Activated T-helper 1 cell treated with anti-CD3 and anti-CD28 coated beads, Interleukin-12 subunit alpha, Interleukin-12 subunit beta, Interleukin-2, Interleukin-4 antibody, amounts not matched to agents 30 ng/mL and 10 ng/mL and 1 ng/mL, durations not matched to agents 14 hours and 24 hours and 36 hours (primary cell): ENCODE data around the gene KCNAB1. TPM values are rescaled to one million over a fixed set of nuclear protein-coding genes. Genes with fewer than 3 reads are reported as not detected.

Experiments used
- DNase-seq: peaks from one replicate; pipeline ENCODE4 v3.0.0; 2021; ENCODE audit warnings: low spot score
- H3K27ac Mint-ChIP-seq: one replicate; pipeline ENCODE4 v1.8.0; 2021; ENCODE audit warnings: mild to moderate bottlenecking, mixed read lengths
- H3K27me3 Mint-ChIP-seq: one replicate; pipeline ENCODE4 v1.8.0; 2022; ENCODE audit warnings: mild to moderate bottlenecking, moderate library complexity, mixed read lengths; ENCODE audit not compliant: insufficient read depth
- H3K36me3 Mint-ChIP-seq: one replicate; pipeline ENCODE4 v1.8.0; 2021; ENCODE audit warnings: low read depth, mixed read lengths
- H3K4me1 Mint-ChIP-seq: one replicate; pipeline ENCODE4 v1.8.0; 2021; ENCODE audit warnings: low read depth, mixed read lengths
- H3K4me3 Mint-ChIP-seq: one replicate; pipeline ENCODE4 v1.8.0; 2021; ENCODE audit warnings: mild to moderate bottlenecking, moderate library complexity, mixed read lengths
- H3K9me3 Mint-ChIP-seq: one replicate; pipeline ENCODE4 v1.8.0; 2021; ENCODE audit warnings: mixed read lengths
- intact Hi-C: fragments of 100-400 bp; cut with micrococcal nuclease; formaldehyde crosslinking; loops from one replicate; pipeline ENCODE4 v1.15.1; 2024
- total RNA-seq: library from RNA; stranded (reverse); gene quantifications from 2 replicates; pipeline ENCODE4 v1.2.3, GENCODE V29; 2022

The KCNAB1 gene
- total RNA-seq, 1 donor from 2014 or later, result not detected

- no peak for DNase-seq
- intact Hi-C loops, result loop anchor here (5.0 kb wide), 1 partner anchor 116 kb away; no protein-coding TSS in a partner anchor
- H3K27me3 Mint-ChIP-seq, result peaks cover 23% of the 10 kb centered on the region
- H3K36me3 Mint-ChIP-seq, result no peaks in the 10 kb centered on the region
- H3K9me3 Mint-ChIP-seq, result no peaks in the 10 kb centered on the region
- no peaks in the 10 kb centered on the region for H3K4me1 Mint-ChIP-seq
- H3K27ac Mint-ChIP-seq, result no peak overlapping the region
- H3K4me3 Mint-ChIP-seq, result no peak overlapping the region
Measured at GRCh38 chr3:156390846-156391245, 270.5 kb downstream of the KCNAB1 start.

- Mint-ChIP-seq H3K27ac (no peak overlapping the region), H3K9me3 (no peaks in the 10 kb centered on the region), H3K4me1 (no peaks in the 10 kb centered on the region), H3K4me3 (no peak overlapping the region), H3K27me3 (peaks cover 19% of the 10 kb centered on the region), H3K36me3 (no peaks in the 10 kb centered on the region)
- intact Hi-C loops, result no loop called here
- no peak for DNase-seq
Measured at GRCh38 chr3:156395961-156396710, 275.8 kb downstream of the KCNAB1 start.

- intact Hi-C loops, result no loop called here
- Mint-ChIP-seq H3K27ac (no peak overlapping the region), H3K4me3 (no peak overlapping the region), H3K4me1 (no peaks in the 10 kb centered on the region), H3K36me3 (no peaks in the 10 kb centered on the region), H3K9me3 (no peaks in the 10 kb centered on the region), H3K27me3 (peaks cover 19% of the 10 kb centered on the region)
- no peak for DNase-seq
Measured at GRCh38 chr3:156396851-156397250, 276.5 kb downstream of the KCNAB1 start.

GRCh38 chr3:156397534-156397933 lies 277.2 kb downstream of the KCNAB1 start:
- Mint-ChIP-seq H3K4me3 (no peak overlapping the region), H3K27me3 (peaks cover 18% of the 10 kb centered on the region), H3K27ac (no peak overlapping the region), H3K9me3 (no peaks in the 10 kb centered on the region), H3K4me1 (no peaks in the 10 kb centered on the region), H3K36me3 (no peaks in the 10 kb centered on the region)
- DNase-seq, result no peak
- intact Hi-C loops, result no loop called here

GRCh38 chr3:156400062-156400461 lies 279.7 kb downstream of the KCNAB1 start:
- no peaks in the 10 kb centered on the region for H3K36me3 Mint-ChIP-seq
- no peak overlapping the region for H3K4me3 Mint-ChIP-seq
- no peak for DNase-seq
- no peaks in the 10 kb centered on the region for H3K9me3 Mint-ChIP-seq
- intact Hi-C loops, result no loop called here
- no peaks in the 10 kb centered on the region for H3K4me1 Mint-ChIP-seq
- peaks cover 11% of the 10 kb centered on the region for H3K27me3 Mint-ChIP-seq
- H3K27ac Mint-ChIP-seq, result no peak overlapping the region

GRCh38 chr3:156400735-156401134 lies 280.4 kb downstream of the KCNAB1 start:
- H3K27me3 Mint-ChIP-seq, result peaks cover 11% of the 10 kb centered on the region
- no peaks in the 10 kb centered on the region for H3K36me3 Mint-ChIP-seq
- H3K27ac Mint-ChIP-seq, result no peak overlapping the region
- no peaks in the 10 kb centered on the region for H3K9me3 Mint-ChIP-seq
- H3K4me3 Mint-ChIP-seq, result no peak overlapping the region
- no peak for DNase-seq
- H3K4me1 Mint-ChIP-seq, result no peaks in the 10 kb centered on the region
- intact Hi-C loops, result no loop called here

GRCh38 chr3:156404217-156404616 lies 283.8 kb downstream of the KCNAB1 start:
- H3K36me3 Mint-ChIP-seq, result no peaks in the 10 kb centered on the region
- intact Hi-C loops, result no loop called here
- H3K27ac Mint-ChIP-seq, result no peak overlapping the region
- peaks cover 4% of the 10 kb centered on the region for H3K27me3 Mint-ChIP-seq
- no peaks in the 10 kb centered on the region for H3K4me1 Mint-ChIP-seq
- no peak for DNase-seq
- H3K9me3 Mint-ChIP-seq, result no peaks in the 10 kb centered on the region
- H3K4me3 Mint-ChIP-seq, result no peak overlapping the region

GRCh38 chr3:156406393-156406792 lies 286.0 kb downstream of the KCNAB1 start:
- H3K36me3 Mint-ChIP-seq, result no peaks in the 10 kb centered on the region
- peaks cover 20% of the 10 kb centered on the region for H3K27me3 Mint-ChIP-seq
- no peak for DNase-seq
- no peak overlapping the region for H3K27ac Mint-ChIP-seq
- H3K4me3 Mint-ChIP-seq, result no peak overlapping the region
- H3K9me3 Mint-ChIP-seq, result no peaks in the 10 kb centered on the region
- H3K4me1 Mint-ChIP-seq, result no peaks in the 10 kb centered on the region
- intact Hi-C loops, result no loop called here

- Mint-ChIP-seq H3K4me1 (no peaks in the 10 kb centered on the region), H3K4me3 (no peak overlapping the region), H3K9me3 (no peaks in the 10 kb centered on the region), H3K27ac (no peak overlapping the region), H3K36me3 (no peaks in the 10 kb centered on the region), H3K27me3 (peaks cover 27% of the 10 kb centered on the region)
- intact Hi-C loops, result no loop called here
- DNase-seq, result no peak
Measured at GRCh38 chr3:156407617-156408225, 287.3 kb downstream of the KCNAB1 start.

GRCh38 chr3:156409694-156410093 lies 289.3 kb downstream of the KCNAB1 start:
- Mint-ChIP-seq H3K4me1 (no peaks in the 10 kb centered on the region), H3K9me3 (no peaks in the 10 kb centered on the region), H3K4me3 (no peak overlapping the region), H3K27me3 (peaks cover 26% of the 10 kb centered on the region), H3K36me3 (no peaks in the 10 kb centered on the region), H3K27ac (no peak overlapping the region)
- DNase-seq, result no peak
- intact Hi-C loops, result no loop called here

- no peaks in the 10 kb centered on the region for H3K4me1 Mint-ChIP-seq
- H3K27ac Mint-ChIP-seq, result no peak overlapping the region
- intact Hi-C loops, result no loop called here
- no peak overlapping the region for H3K4me3 Mint-ChIP-seq
- H3K36me3 Mint-ChIP-seq, result no peaks in the 10 kb centered on the region
- H3K27me3 Mint-ChIP-seq, result peaks cover 30% of the 10 kb centered on the region
- DNase-seq, result no peak
- no peaks in the 10 kb centered on the region for H3K9me3 Mint-ChIP-seq
Measured at GRCh38 chr3:156412600-156412999, 292.2 kb downstream of the KCNAB1 start.

GRCh38 chr3:156413293-156413892 lies 293.0 kb downstream of the KCNAB1 start:
- no peaks in the 10 kb centered on the region for H3K36me3 Mint-ChIP-seq
- intact Hi-C loops, result no loop called here

GRCh38 chr3:156416846-156417558 lies 296.6 kb downstream of the KCNAB1 start:
- intact Hi-C loops, result no loop called here
- DNase-seq, result no peak
- H3K9me3 Mint-ChIP-seq, result no peaks in the 10 kb centered on the region
- no peak overlapping the region for H3K4me3 Mint-ChIP-seq
- no peaks in the 10 kb centered on the region for H3K36me3 Mint-ChIP-seq
- H3K27me3 Mint-ChIP-seq, result peaks cover 11% of the 10 kb centered on the region
- no peaks in the 10 kb centered on the region for H3K4me1 Mint-ChIP-seq
- H3K27ac Mint-ChIP-seq, result no peak overlapping the region

More at GRCh38 chr3:156413293-156413892, 293.0 kb downstream of the KCNAB1 start:
- Mint-ChIP-seq H3K27ac (no peak overlapping the region), H3K27me3 (peaks cover 30% of the 10 kb centered on the region), H3K4me3 (no peak overlapping the region), H3K4me1 (no peaks in the 10 kb centered on the region), H3K9me3 (no peaks in the 10 kb centered on the region)
- DNase-seq, result no peak
